ENCODE data around the gene TSHR.

Gene TSHR

DNA sequence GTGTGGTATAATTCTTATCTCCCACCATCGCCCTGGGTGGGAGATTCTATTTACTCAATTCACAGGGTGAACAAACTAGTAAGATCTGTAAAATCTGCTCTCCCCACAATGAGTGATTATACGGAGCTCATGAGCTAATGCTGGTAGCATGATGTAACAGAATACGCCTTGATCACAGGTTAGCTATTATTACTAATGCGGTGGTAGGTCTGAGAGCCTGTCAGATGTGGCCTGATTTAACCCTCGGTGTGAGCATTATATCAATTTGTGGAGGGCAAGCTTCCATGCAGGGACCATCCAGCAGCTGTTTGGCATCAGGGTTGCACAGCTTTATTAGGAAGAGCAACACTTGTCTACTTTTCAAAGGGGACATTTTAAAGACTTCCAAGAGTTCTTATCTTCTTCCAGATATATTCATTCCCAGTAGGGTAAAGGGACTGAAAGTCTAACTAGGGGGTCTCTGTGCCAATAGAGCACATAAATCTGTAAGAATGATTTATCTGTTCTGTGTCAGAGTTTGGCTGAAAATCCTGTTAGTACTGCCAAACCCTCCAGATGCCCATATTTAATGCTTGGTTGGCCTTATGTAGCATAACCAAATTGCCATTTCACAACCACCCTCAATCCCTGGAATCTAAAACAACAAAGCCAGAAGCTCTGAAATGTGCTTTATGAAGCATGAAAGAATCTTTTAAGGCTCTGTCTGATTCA lies 18.7 kb downstream of the TSHR start:
- H3K27ac ChIP-seq (ENCODE audit: low read length) = no peak overlapping the region

DNA sequence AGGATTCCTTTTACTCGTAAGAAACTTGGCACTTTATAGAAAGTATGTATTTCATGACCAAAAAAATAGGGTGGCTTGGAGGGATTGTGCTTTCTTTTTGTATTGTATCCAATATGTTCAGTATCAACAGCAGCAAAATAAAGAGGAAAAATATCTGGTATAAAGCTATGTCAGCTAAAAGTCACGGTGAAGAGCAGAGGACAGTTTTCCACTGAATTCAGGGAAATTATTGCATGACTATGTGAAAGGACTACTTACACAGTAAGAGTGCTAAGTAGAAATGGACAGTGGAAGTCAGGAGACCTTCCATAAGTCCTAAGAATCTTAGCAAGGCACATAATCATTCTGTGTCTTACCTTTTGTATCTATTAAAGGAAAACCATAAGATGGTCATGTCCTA lies 19.3 kb downstream of the TSHR start:
- no CpG with 5 or more reads among the region's 2 CpGs for WGBS (ENCODE audit: insufficient coverage, insufficient read length)
- H3K27ac ChIP-seq (ENCODE audit: low read length) = no peak overlapping the region
- H3K36me3 ChIP-seq (ENCODE audit: control insufficient read depth, insufficient read depth, low read length) = no peaks in the 10 kb centered on the region
- DNase-seq (ENCODE audit: low read depth, low spot score) = no peak
- H3K4me3 ChIP-seq (ENCODE audit: low read length) = no peak overlapping the region
- no peaks in the 10 kb centered on the region for H3K27me3 ChIP-seq (ENCODE audit: control insufficient read depth, insufficient read depth, low read length)
- H3K9me3 ChIP-seq (ENCODE audit: control insufficient read depth, insufficient read depth, low read length) = no peaks in the 10 kb centered on the region
- H3K4me1 ChIP-seq (ENCODE audit: control insufficient read depth, insufficient read depth, low read length) = no peaks in the 10 kb centered on the region

More for the DNA sequence above, 18.7 kb downstream of the TSHR start:
- no peaks in the 10 kb centered on the region for H3K9me3 ChIP-seq (ENCODE audit: control insufficient read depth, insufficient read depth, low read length)
- WGBS (ENCODE audit: insufficient coverage, insufficient read length) = no CpG with 5 or more reads among the region's 5 CpGs
- no peaks in the 10 kb centered on the region for H3K36me3 ChIP-seq (ENCODE audit: control insufficient read depth, insufficient read depth, low read length)
- DNase-seq (ENCODE audit: low read depth, low spot score) = no peak
- H3K27me3 ChIP-seq (ENCODE audit: control insufficient read depth, insufficient read depth, low read length) = no peaks in the 10 kb centered on the region
- no peaks in the 10 kb centered on the region for H3K4me1 ChIP-seq (ENCODE audit: control insufficient read depth, insufficient read depth, low read length)
- no peak overlapping the region for H3K4me3 ChIP-seq (ENCODE audit: low read length)

DNA sequence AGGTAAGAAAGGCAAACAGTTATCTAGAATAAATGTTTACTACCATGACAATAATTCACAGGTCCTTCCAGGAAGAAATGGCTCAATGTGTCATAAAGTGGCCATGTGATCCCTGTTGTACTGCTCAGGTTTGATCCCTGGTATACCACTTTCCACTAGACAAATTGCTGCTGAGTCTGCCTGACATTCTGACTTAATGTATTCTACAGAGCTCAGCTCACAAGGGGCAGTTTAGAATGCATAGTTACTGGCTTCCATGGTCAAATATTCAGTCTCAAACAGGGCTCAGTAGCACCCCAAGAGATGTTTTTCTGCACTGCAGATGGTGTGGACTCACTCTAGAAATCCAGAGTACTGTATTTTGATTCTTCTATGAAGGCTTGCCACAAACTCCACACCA lies 21.8 kb downstream of the TSHR start:
- Histone ChIP-seq H3K9me3 (ENCODE audit: control insufficient read depth, insufficient read depth, low read length) (no peaks in the 10 kb centered on the region), H3K36me3 (ENCODE audit: control insufficient read depth, insufficient read depth, low read length) (no peaks in the 10 kb centered on the region), H3K4me1 (ENCODE audit: control insufficient read depth, insufficient read depth, low read length) (no peaks in the 10 kb centered on the region), H3K27ac (ENCODE audit: low read length) (no peak overlapping the region), H3K27me3 (ENCODE audit: control insufficient read depth, insufficient read depth, low read length) (no peaks in the 10 kb centered on the region), H3K4me3 (ENCODE audit: low read length) (no peak overlapping the region)
- DNase-seq (ENCODE audit: low read depth, low spot score) = no peak

DNA sequence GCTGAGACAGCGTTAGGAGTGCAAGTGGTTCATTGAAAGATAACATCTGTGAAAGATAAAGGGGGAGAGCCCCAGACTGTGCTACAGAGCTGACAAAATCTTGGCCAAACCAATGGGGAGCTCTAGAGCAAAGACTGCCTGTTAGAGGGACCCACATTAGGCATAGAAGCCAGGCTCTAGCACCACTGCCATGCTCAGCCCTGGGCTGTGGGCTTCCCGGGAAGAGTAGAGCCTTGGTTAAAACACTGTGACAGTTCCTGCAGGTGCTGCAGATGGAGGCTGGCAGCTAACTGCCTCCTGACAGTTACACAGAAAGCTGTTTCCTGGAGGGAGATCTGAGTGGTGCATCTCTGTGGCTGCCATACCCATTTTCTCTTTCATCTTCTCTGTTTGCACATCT lies 23.0 kb downstream of the TSHR start:
- no peaks in the 10 kb centered on the region for H3K27me3 ChIP-seq (ENCODE audit: control insufficient read depth, insufficient read depth, low read length)
- no peak overlapping the region for H3K27ac ChIP-seq (ENCODE audit: low read length)
- H3K36me3 ChIP-seq (ENCODE audit: control insufficient read depth, insufficient read depth, low read length) = no peaks in the 10 kb centered on the region
- H3K4me3 ChIP-seq (ENCODE audit: low read length) = no peak overlapping the region
- no peak for DNase-seq (ENCODE audit: low read depth, low spot score)
- H3K4me1 ChIP-seq (ENCODE audit: control insufficient read depth, insufficient read depth, low read length) = no peaks in the 10 kb centered on the region
- no peaks in the 10 kb centered on the region for H3K9me3 ChIP-seq (ENCODE audit: control insufficient read depth, insufficient read depth, low read length)
- WGBS (ENCODE audit: insufficient coverage, insufficient read length) = no CpG with 5 or more reads among the region's 2 CpGs

DNA sequence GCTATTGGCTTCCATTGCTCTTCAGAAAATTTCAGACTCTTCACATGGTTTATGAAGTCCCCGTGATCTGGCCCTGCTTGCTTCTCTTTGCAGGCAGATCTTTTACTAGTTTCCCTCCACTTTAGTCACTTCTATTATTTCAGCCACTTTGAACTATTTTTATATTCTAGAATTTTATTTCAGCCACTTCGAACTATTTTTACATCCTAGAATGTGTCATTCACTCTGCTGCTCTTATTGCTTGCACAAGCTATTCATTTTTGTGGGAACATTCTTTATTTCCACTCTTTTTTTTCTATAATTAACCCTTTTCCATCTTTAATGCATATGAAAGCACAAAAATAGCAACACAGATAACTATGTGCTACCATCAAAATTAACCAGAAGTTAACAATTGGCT lies 24.5 kb downstream of the TSHR start:
- no peaks in the 10 kb centered on the region for H3K36me3 ChIP-seq (ENCODE audit: control insufficient read depth, insufficient read depth, low read length)
- no peak overlapping the region for H3K27ac ChIP-seq (ENCODE audit: low read length)
- H3K27me3 ChIP-seq (ENCODE audit: control insufficient read depth, insufficient read depth, low read length) = no peaks in the 10 kb centered on the region
- no peaks in the 10 kb centered on the region for H3K4me1 ChIP-seq (ENCODE audit: control insufficient read depth, insufficient read depth, low read length)
- WGBS (ENCODE audit: insufficient coverage, insufficient read length) = no CpG with 5 or more reads among the region's 2 CpGs
- H3K4me3 ChIP-seq (ENCODE audit: low read length) = no peak overlapping the region
- no peak for DNase-seq (ENCODE audit: low read depth, low spot score)
- H3K9me3 ChIP-seq (ENCODE audit: control insufficient read depth, insufficient read depth, low read length) = no peaks in the 10 kb centered on the region

DNA sequence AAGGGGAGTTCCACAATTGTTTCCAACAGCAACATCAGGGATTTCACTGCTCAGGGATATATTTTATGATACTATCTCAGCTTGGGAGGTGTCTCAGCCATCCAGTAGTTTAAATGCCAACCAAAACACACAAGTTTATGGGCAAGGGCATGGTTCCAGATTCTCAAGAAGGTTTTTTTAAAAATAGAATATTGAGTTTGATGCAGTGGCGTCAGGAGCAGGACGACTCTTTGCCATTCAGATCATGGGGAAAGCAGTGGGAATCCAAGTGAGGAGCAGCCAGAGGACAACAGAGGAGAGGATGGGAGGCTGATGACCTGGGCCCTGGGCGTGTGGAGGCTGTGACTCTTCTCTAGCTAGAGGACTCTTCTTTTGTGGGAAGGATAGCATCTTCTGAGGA lies 25.7 kb downstream of the TSHR start:
- H3K27me3 ChIP-seq (ENCODE audit: control insufficient read depth, insufficient read depth, low read length) = no peaks in the 10 kb centered on the region
- no peaks in the 10 kb centered on the region for H3K36me3 ChIP-seq (ENCODE audit: control insufficient read depth, insufficient read depth, low read length)
- H3K4me1 ChIP-seq (ENCODE audit: control insufficient read depth, insufficient read depth, low read length) = no peaks in the 10 kb centered on the region
- no peak overlapping the region for H3K27ac ChIP-seq (ENCODE audit: low read length)
- no peak overlapping the region for H3K4me3 ChIP-seq (ENCODE audit: low read length)
- DNase-seq (ENCODE audit: low read depth, low spot score) = no peak
- no peaks in the 10 kb centered on the region for H3K9me3 ChIP-seq (ENCODE audit: control insufficient read depth, insufficient read depth, low read length)
- no CpG with 5 or more reads among the region's 3 CpGs for WGBS (ENCODE audit: insufficient coverage, insufficient read length)

DNA sequence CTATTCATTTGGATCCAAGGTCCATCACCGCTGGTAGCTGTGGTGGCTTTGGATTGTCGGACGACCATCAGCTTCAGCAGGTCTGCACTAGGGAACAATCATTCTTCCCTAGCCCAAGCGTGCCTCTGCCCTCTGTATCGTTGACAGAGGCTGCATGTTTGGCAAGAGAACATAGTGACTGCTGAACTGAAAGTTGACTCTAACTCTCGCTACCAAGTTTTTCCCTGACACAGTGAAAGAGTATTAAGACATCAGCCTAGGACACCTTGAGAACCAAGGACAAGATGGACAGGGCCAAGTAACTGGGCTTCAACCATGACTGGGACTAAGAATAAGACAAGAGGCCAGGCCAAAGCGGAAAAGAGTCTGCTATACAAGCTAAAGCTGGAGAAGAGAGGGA lies 26.3 kb downstream of the TSHR start:
- DNase-seq (ENCODE audit: low read depth, low spot score) = no peak
- WGBS (ENCODE audit: insufficient coverage, insufficient read length) = no CpG with 5 or more reads among the region's 7 CpGs
- Histone ChIP-seq H3K27me3 (ENCODE audit: control insufficient read depth, insufficient read depth, low read length) (no peaks in the 10 kb centered on the region), H3K27ac (ENCODE audit: low read length) (no peak overlapping the region), H3K4me3 (ENCODE audit: low read length) (no peak overlapping the region), H3K4me1 (ENCODE audit: control insufficient read depth, insufficient read depth, low read length) (no peaks in the 10 kb centered on the region), H3K36me3 (ENCODE audit: control insufficient read depth, insufficient read depth, low read length) (no peaks in the 10 kb centered on the region), H3K9me3 (ENCODE audit: control insufficient read depth, insufficient read depth, low read length) (no peaks in the 10 kb centered on the region)

DNA sequence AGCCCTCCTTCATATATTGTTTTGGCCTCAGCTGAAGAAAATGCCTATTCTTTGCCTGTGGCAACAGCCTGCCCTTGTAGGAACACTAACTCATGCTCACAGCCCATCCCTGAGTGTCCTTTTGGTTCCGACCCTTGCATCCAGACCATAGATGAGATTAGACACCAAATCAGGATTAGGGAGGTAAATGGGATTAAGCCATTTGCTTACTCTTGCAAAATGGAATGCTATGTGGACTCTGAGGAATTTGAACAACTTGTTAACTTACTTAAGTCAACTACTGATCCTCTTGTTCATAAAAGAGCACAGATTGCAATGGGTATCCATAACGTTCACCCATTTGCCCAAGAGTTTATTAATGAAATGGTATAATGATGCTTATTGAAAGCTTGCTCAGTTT lies 27.3 kb downstream of the TSHR start:
- Histone ChIP-seq H3K27me3 (ENCODE audit: control insufficient read depth, insufficient read depth, low read length) (no peaks in the 10 kb centered on the region), H3K4me1 (ENCODE audit: control insufficient read depth, insufficient read depth, low read length) (no peaks in the 10 kb centered on the region), H3K27ac (ENCODE audit: low read length) (no peak overlapping the region), H3K4me3 (ENCODE audit: low read length) (no peak overlapping the region), H3K36me3 (ENCODE audit: control insufficient read depth, insufficient read depth, low read length) (no peaks in the 10 kb centered on the region), H3K9me3 (ENCODE audit: control insufficient read depth, insufficient read depth, low read length) (no peaks in the 10 kb centered on the region)
- no CpG with 5 or more reads among the region's 2 CpGs for WGBS (ENCODE audit: insufficient coverage, insufficient read length)
- no peak for DNase-seq (ENCODE audit: low read depth, low spot score)

DNA sequence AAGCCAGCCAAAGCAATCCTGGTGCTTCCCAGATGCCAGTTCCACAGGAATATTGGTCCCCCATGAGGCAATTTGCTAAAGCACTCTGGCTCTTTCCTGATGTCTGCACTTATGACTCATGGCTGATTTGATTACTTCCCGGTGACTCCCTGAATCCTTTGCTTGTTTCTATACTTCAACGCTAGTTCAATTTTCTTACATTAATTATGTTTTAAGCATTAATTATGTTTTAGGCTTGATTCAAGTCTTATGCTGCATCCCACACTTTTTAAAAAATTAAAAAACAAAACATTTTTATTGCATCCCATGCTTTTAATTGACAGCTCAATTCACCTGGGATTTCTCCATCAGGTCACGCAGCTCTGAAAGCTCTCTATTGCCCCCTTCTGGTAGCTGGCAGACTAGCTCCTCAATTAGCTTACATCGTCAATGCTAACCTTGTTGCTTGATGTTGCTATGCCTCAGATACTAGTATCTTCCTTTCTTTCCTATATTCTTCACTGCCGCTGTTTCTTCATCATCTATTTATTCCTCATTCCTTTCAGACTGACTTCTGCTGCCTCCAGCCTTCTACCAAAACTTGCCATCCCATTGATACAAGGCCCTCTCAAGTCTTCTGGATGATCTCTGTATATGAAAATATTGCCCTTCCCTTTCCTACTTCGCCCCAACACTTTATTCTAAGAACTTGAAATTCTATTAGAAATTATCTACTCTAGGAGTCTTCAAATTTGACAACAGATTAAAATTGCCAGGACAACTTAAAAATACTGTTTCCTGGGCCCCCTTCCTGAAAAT lies 32.0 kb downstream of the TSHR start:
- no CpG with 5 or more reads among the region's 6 CpGs for WGBS (ENCODE audit: insufficient coverage, insufficient read length)
- peak; percentile 64 for DNase-seq (ENCODE audit: low read depth, low spot score)
- Histone ChIP-seq H3K9me3 (ENCODE audit: control insufficient read depth, insufficient read depth, low read length) (no peaks in the 10 kb centered on the region), H3K27ac (ENCODE audit: low read length) (no peak overlapping the region), H3K4me3 (ENCODE audit: low read length) (no peak overlapping the region), H3K36me3 (ENCODE audit: control insufficient read depth, insufficient read depth, low read length) (no peaks in the 10 kb centered on the region), H3K27me3 (ENCODE audit: control insufficient read depth, insufficient read depth, low read length) (no peaks in the 10 kb centered on the region), H3K4me1 (ENCODE audit: control insufficient read depth, insufficient read depth, low read length) (no peaks in the 10 kb centered on the region)

DNA sequence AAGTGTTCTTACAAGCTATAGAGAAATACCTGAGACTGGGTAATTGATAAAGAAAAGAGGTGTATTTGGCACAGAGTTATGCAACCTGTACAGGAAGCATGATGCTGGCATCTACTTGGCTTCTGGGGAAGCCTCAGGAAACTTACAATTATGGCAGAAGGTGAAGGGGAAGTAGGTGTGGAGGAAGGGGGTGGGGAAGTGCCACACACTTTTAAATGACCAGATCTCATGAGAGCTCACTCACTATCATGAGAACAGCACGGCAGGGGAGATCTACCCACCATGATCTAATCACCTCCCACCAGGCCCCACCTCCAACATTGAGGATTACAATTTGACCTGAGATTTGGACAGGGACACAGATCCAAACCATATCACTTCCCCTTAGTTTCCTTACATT lies 32.8 kb downstream of the TSHR start:
- no peak for DNase-seq (ENCODE audit: low read depth, low spot score)
- Histone ChIP-seq H3K9me3 (ENCODE audit: control insufficient read depth, insufficient read depth, low read length) (no peaks in the 10 kb centered on the region), H3K27ac (ENCODE audit: low read length) (no peak overlapping the region), H3K36me3 (ENCODE audit: control insufficient read depth, insufficient read depth, low read length) (no peaks in the 10 kb centered on the region), H3K4me3 (ENCODE audit: low read length) (no peak overlapping the region), H3K4me1 (ENCODE audit: control insufficient read depth, insufficient read depth, low read length) (no peaks in the 10 kb centered on the region), H3K27me3 (ENCODE audit: control insufficient read depth, insufficient read depth, low read length) (no peaks in the 10 kb centered on the region)
- WGBS (ENCODE audit: insufficient coverage, insufficient read length) = no CpG with 5 or more reads among the region's 1 CpG
